ENCODE data around the gene CWH43. TPM values are rescaled to one million over a fixed set of nuclear protein-coding genes. Genes with fewer than 3 reads are reported as not detected.

CWH43 gene
- total RNA-seq, 4 donors from 2014 or later: not detected

- TF ChIP-seq, protein P1, sequence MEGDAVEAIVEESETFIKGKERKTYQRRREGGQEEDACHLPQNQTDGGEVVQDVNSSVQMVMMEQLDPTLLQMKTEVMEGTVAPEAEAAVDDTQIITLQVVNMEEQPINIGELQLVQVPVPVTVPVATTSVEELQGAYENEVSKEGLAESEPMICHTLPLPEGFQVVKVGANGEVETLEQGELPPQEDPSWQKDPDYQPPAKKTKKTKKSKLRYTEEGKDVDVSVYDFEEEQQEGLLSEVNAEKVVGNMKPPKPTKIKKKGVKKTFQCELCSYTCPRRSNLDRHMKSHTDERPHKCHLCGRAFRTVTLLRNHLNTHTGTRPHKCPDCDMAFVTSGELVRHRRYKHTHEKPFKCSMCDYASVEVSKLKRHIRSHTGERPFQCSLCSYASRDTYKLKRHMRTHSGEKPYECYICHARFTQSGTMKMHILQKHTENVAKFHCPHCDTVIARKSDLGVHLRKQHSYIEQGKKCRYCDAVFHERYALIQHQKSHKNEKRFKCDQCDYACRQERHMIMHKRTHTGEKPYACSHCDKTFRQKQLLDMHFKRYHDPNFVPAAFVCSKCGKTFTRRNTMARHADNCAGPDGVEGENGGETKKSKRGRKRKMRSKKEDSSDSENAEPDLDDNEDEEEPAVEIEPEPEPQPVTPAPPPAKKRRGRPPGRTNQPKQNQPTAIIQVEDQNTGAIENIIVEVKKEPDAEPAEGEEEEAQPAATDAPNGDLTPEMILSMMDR (IDR thresholded peaks at IDR 0.05; ENCODE audit: low read depth): no peak
Measured at GRCh38 chr4:48962636-48963035, 23.4 kb upstream of the CWH43 start.

- TF ChIP-seq, protein P1 (IDR thresholded peaks at IDR 0.05; ENCODE audit: low read depth): no peak
Measured at GRCh38 chr4:48963042-48963679, 22.9 kb upstream of the CWH43 start.

DNA sequence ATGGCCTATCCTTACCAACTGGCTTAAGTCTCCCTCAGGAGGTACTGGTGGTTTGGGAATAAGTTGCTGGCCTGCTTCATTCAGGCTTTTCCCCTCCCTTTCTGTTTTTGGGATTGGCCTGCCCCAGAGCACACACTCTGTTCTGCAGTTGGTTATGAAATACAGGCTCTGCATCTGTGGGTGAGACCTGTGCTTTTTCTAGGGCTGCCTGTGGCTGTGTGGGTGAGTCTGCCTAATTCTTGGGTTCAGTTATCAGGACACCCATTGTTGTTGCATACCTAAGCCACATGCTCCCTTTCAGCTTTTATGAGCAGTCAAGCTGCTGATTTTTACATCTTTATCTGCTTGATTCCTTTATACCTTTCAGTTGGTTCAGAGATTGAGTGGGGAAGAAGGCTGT, 19.0 kb upstream of the CWH43 start:
- TF ChIP-seq, protein P1 (IDR thresholded peaks at IDR 0.05; ENCODE audit: low read depth): no peak

GRCh38 chr4:48967631-48968030, 18.4 kb upstream of the CWH43 start:
- TF ChIP-seq, protein P1 (IDR thresholded peaks at IDR 0.05; ENCODE audit: low read depth): no peak

GRCh38 chr4:48968814-48969213, 17.3 kb upstream of the CWH43 start:
- TF ChIP-seq, protein P1 (IDR thresholded peaks at IDR 0.05; ENCODE audit: low read depth): no peak

GRCh38 chr4:48970471-48970921, 15.6 kb upstream of the CWH43 start:
- TF ChIP-seq, protein P1 (IDR thresholded peaks at IDR 0.05; ENCODE audit: low read depth): no peak

- TF ChIP-seq, protein P1 (IDR thresholded peaks at IDR 0.05; ENCODE audit: low read depth): no peak
Measured at GRCh38 chr4:48974979-48975640, 11.0 kb upstream of the CWH43 start.
